ENCODE data around the gene NR2E3.

The NR2E3 gene

GRCh38 chr15:71810256-71811035 is at the start of gene NR2E3:
TSS of gene NR2E3 (plus strand) at chr15:71810554. CDS start at chr15:71810744, 190 bp downstream.
- DNase-seq, result no peak

GRCh38 chr15:71760852-71761251 is 49.5 kb upstream of the NR2E3 start:
- no peak for DNase-seq

DNA sequence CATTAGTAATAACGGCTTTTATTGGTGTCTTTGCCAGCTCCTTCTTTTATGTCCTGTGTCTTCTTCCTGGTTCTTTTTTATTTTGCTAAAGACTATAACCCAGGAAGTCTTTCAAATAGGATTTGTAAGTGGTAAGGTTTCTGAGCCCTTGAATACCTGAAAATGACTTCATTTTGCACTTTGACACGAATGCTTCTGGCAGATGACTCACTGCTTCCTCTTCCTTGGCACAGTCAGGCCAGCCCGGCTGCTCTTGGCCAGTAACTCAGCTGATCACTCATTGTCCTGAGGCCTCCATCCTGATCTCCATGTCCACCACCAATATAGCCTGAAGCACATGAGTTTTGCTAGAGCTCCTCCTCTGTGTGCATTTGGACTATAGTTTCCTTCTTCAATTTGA is 48.7 kb upstream of the NR2E3 start:
- DNase-seq, result no peak

DNA sequence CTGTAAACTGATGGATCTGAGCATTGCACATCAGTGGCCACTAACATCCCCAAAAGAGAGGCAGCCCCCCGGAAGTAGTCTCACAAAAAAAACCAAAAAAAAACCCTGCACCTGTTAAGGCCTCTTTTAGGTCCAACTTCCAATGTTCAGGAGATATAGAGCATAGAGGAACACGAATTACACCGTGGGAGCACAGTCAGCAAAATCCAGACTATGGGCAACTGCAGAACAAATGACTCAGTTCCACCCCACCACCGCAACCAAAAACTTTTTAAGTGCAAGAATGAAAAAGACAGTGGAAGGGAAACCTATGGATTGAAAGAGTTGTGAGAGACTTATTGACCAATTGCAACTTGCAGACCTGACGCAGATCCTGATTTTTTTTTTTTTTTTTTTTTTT is 42.2 kb upstream of the NR2E3 start:
- no peak for DNase-seq

DNA sequence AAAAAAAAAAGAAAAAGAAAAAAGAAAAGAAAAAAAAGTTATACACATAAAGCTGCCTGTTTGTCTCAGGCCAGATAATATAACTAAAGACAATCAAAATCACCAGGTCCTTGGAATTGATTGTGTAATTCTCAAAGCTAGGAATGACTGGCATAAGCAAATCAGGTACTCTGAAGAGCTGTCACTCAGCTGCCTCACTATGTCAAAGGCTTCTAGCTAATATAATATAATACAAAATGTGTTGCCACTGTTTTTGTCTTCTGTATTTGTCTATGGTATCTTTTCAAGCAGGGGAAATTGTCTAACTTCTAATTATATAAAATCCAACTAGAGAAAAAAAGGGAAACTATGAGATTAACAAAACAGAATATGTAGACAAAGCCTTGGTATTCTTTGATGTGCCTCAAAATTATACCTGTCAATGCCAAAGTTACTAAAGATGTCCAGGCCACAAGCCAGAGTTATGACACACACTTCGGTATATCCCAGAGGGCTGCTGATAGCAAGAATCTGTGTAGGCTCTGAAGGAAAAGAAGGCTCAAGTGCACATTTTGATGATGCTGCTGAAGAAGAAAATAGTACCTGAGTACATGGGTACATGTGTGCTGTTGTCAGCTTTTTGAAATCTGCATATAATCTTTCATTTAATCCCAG is 37.0 kb upstream of the NR2E3 start:
- DNase-seq, result no peak

- no peak for DNase-seq
These were observed 34.5 kb upstream of the NR2E3 start for GRCh38 chr15:71775856-71776255.

DNA sequence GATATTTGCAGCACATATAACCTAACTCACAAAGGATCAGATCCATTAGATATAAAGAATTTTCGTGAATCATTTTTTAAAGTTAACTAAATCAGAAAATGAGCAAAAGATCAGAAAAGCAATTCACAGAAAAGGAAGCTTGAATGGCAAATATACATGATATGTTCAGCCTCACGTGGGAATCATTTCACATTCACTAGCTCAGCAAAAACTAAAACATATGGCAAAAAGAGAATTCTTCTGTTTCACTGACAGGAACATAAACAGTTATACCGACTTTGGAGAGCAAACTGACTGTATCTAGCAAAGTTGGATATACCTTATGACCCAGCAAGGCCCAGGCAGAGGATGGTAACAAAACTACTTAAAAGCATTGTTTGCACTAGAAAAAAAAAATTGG is 34.0 kb upstream of the NR2E3 start:
- no peak for DNase-seq

DNA sequence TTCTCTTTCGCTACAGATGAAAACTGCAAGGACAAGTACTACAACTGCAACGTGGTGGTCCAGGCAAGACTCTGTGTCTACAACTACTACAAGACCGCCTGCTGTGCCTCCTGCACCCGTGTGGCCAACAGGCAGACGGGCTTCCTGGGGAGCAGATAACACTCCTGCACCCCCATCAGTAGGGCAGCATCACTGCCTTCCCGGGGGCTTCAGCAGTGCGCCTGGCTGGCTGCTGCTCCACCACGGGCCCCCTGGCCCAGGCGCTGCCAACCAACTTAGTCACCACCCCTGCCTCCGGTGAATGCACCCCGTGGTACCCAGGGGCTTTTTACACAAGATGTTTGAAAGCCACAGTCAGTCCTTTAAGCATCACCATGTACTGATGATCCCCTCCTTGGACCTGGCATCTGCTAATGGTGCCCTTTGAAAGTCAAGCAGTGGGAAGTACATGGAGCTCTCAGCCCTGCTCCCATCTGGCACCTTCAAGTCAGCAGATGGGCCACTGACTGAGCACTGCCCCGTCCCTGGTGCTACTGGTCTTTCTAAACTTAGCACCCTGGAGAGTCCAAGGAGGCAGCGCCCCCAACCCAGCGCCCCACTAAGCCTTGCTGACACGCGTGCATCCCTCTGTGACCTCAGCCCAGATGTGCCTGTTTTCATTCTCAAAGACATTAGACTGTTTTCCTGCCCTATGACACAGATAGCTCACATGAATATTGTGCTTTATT is 33.0 kb upstream of the NR2E3 start:
- no peak for DNase-seq

GRCh38 chr15:71779073-71779797 is 31.1 kb upstream of the NR2E3 start:
- DNase-seq, result no peak

GRCh38 chr15:71780115-71780976 is 30.0 kb upstream of the NR2E3 start:
- no peak for DNase-seq

DNA sequence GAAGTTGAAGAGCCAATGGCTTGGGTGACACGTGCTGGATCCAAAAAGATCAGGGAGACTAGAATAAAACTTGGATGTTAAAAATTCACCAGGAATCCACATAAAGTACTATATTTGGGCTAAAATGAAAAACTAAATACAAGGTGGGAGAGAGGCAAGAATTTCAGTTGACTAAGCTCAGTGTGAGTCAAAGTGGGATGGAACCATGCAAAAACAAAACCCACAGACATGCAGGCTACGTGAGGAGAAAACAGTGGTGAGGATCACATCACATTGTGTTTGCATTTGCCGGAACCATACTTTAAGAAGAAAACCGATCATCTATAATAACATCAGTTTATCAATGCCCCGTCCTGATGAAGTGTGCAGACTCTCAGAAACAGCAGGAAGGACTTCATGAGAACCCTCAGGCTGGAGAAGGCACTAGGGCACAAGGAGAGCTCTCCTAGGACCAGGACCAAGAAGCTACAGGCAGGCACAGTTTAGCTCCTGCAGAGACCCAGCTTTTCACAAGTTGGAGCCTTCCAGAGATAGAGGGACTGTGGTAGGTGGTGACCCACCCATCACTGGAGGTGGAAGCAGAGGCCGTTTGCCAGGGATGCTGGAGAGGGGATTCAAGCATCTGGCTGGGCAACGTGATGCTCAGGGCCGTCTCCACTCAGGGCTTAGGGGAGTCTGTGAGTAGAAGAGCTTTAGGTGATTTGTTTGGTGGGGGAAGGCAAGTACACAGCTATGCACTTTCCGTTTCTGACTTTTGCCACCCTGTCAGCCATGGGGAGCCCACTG is 29.0 kb upstream of the NR2E3 start:
- DNase-seq, result no peak

GRCh38 chr15:71781965-71782265 is 28.4 kb upstream of the NR2E3 start:
- no peak for DNase-seq

GRCh38 chr15:71782422-71783165 is 27.8 kb upstream of the NR2E3 start:
- DNase-seq, result no peak

- DNase-seq, result no peak
These were observed 25.6 kb upstream of the NR2E3 start for GRCh38 chr15:71784719-71785118.

GRCh38 chr15:71785996-71786395 is 24.4 kb upstream of the NR2E3 start:
- DNase-seq, result no peak

GRCh38 chr15:71786673-71787072 is 23.7 kb upstream of the NR2E3 start:
- DNase-seq, result no peak

GRCh38 chr15:71788646-71789579 is 21.4 kb upstream of the NR2E3 start:
- DNase-seq, result no peak

DNA sequence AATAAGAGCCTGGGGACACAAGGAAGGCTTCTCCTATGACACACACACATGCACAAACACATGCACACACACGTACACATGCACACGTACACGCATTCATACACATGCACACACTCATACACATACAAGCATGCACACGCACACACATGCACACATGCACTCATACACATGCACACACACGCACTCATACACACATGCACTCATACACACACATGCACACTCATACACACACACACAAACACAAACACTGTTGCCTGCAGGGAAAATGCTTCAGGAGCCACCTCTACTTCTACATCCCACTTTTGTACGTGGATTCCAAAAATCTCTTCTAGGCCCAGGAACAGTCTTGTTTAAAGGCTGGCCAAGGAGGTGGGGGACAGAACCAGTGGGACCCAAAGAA is 20.7 kb upstream of the NR2E3 start:
- DNase-seq, result no peak

DNA sequence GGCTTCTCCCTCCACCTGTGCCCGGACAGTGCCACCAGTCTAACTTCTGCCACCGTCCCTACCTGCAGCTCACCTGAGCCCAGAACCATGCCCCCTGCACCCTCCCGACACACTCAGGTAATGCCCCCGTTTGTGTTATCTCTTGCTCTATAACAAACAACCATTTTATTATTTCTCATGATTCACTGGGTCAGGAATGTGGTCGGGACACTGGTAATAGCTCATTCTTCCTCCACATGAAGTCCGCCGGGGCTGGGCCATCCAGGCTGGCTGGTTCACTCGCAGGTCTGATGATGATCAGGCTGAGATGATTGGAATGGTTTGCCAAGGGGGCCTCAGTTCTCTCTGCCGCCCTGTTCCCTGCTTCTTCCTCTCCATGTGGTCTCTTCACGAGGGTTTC is 20.3 kb upstream of the NR2E3 start:
- DNase-seq, result no peak

DNA sequence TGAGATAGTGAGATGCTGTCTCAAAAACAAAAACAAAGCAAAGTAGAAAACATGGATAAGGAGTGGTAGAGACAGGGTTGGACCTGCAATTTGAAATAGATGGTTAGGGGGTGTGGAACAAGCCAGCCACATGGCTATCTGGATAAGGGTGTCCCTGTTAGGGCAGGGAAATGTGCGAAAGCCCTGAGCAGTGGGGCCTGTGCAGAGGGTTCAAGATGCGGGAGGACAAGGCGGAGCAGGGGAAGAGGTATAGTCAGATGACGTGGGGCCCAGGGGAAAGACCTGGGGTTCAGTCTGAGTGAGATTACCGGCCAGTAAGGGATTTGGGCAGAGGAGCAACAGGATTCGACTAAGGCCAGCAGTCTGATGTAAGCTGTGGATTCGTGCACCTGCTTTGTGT is 18.4 kb upstream of the NR2E3 start:
- DNase-seq, result no peak
